Activated gamma-delta T cell treated with Interleukin-2 at 50 U/mL for 16 hours (primary cell): ENCODE results near the gene AGAP1.

Experiments
- DNase-seq: peaks from one replicate; pipeline ENCODE4 v3.0.0-alpha.2; 2020

AGAP1 gene

GRCh38 chr2:235553291-235553690 is 59.4 kb downstream of the AGAP1 start:
- no peak for DNase-seq

- DNase-seq = no peak
Measured at GRCh38 chr2:235553696-235554100, 59.9 kb downstream of the AGAP1 start.

GRCh38 chr2:235554385-235554784 is 60.5 kb downstream of the AGAP1 start:
- no peak for DNase-seq

GRCh38 chr2:235554936-235555335 is 61.1 kb downstream of the AGAP1 start:
- no peak for DNase-seq

- DNase-seq = no peak
Measured at GRCh38 chr2:235555371-235555770, 61.5 kb downstream of the AGAP1 start.

GRCh38 chr2:235556086-235556485 is 62.2 kb downstream of the AGAP1 start:
- DNase-seq = no peak

GRCh38 chr2:235556901-235557300 is 63.1 kb downstream of the AGAP1 start:
- no peak for DNase-seq

GRCh38 chr2:235557903-235558302 is 64.1 kb downstream of the AGAP1 start:
- no peak for DNase-seq

- DNase-seq = no peak
Measured at GRCh38 chr2:235558572-235558971, 64.7 kb downstream of the AGAP1 start.

- no peak for DNase-seq
Measured at GRCh38 chr2:235560345-235560744, 66.5 kb downstream of the AGAP1 start.

- no peak for DNase-seq
Measured at GRCh38 chr2:235561450-235561849, 67.6 kb downstream of the AGAP1 start.

- DNase-seq = no peak
Measured at GRCh38 chr2:235562065-235562747, 68.4 kb downstream of the AGAP1 start.

- no peak for DNase-seq
Measured at GRCh38 chr2:235563056-235563910, 69.4 kb downstream of the AGAP1 start.

- no peak for DNase-seq
Measured at GRCh38 chr2:235564066-235564465, 70.2 kb downstream of the AGAP1 start.

GRCh38 chr2:235564884-235565530 is 71.2 kb downstream of the AGAP1 start:
- DNase-seq = no peak

GRCh38 chr2:235566415-235566814 is 72.6 kb downstream of the AGAP1 start:
- DNase-seq = no peak

- no peak for DNase-seq
Measured at GRCh38 chr2:235566931-235567495, 73.2 kb downstream of the AGAP1 start.

GRCh38 chr2:235567842-235568241 is 74.0 kb downstream of the AGAP1 start:
- DNase-seq = no peak

GRCh38 chr2:235568431-235568830 is 74.6 kb downstream of the AGAP1 start:
- DNase-seq = no peak

- no peak for DNase-seq
Measured at GRCh38 chr2:235569837-235570236, 76.0 kb downstream of the AGAP1 start.

- no peak for DNase-seq
Measured at GRCh38 chr2:235570256-235570655, 76.4 kb downstream of the AGAP1 start.

GRCh38 chr2:235570966-235571692 is 77.3 kb downstream of the AGAP1 start:
- no peak for DNase-seq

GRCh38 chr2:235572592-235572991 is 78.7 kb downstream of the AGAP1 start:
- no peak for DNase-seq
